COLO829 (cell line): Measurements from ENCODE around the gene JAZF1.

Source experiments
- DNase-seq: peaks from one replicate; pipeline ENCODE4 v3.0.0; 2012; ENCODE audit warnings: low spot score

Gene JAZF1

GRCh38 chr7:28180364-28181147 is at the start of gene JAZF1:
JAZF1 (minus strand) TSS chr7:28180795.
- no peak for DNase-seq

GRCh38 chr7:28230261-28230660 is 49.7 kb upstream of the JAZF1 start:
- DNase-seq: no peak

DNA sequence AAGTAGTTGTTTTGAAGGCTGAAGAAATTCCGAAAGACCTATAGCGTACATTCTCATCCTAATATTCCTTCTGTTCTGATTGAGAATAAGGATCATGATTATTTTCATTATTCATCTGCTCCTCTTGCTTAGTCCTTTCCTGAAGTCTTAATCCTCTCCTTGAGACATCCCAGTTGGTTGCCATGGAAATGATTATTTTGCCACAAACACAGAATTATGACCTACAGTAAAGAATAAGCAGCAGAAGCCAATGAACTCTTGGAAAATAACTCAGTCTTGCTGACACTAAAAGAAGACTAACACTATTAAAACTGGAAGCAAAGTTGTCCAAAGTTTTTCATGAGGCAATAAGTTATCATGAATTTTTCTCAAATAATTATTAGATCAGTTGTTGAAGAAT is 47.8 kb upstream of the JAZF1 start:
- no peak for DNase-seq

- DNase-seq: no peak
These were observed 45.4 kb upstream of the JAZF1 start for GRCh38 chr7:28226003-28226402.

DNA sequence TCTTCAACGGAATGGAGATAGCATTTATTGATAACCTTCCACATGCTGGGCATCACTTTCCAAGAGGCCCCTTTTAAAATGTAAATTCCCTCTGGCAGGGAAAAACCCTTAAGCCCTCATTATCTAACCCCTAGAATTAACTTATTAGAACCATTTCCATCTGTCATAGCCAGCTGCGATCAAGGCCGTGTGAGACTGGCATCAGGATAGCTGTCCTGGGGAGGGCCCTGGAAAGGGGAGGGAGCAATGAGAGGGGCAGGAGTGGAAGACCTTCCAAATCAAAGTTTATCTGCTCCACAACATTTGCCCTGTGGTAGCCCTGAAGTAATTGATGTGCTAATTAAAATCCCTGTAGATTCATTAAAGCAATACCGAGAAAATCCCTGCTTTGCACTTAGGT is 45.0 kb upstream of the JAZF1 start:
- DNase-seq: no peak

GRCh38 chr7:28224675-28225074 is 44.1 kb upstream of the JAZF1 start:
- DNase-seq: no peak

- DNase-seq: no peak
These were observed 43.6 kb upstream of the JAZF1 start for GRCh38 chr7:28224172-28224571.

- DNase-seq: no peak
These were observed 42.0 kb upstream of the JAZF1 start for GRCh38 chr7:28222636-28223035.

- no peak for DNase-seq
These were observed 39.2 kb upstream of the JAZF1 start for GRCh38 chr7:28219793-28220192.

DNA sequence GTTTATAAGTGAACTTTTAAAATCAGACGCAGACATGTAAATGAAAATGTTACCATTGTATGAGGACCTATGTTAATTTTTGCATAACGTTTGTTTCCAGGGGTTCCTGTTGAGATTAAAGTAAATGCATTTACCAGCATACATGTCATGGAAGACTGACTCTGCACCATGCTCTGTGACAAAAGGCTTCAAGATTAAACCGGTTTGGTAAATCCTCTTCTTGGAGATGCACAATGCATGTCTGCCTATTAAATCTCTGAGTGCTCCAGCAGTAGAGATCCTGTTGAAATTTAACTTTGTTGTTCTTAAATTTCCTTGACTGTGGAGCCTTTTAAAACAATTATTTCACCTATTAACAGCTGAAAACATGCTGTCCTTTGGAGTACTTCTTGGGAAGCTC is 36.5 kb upstream of the JAZF1 start:
- no peak for DNase-seq

DNA sequence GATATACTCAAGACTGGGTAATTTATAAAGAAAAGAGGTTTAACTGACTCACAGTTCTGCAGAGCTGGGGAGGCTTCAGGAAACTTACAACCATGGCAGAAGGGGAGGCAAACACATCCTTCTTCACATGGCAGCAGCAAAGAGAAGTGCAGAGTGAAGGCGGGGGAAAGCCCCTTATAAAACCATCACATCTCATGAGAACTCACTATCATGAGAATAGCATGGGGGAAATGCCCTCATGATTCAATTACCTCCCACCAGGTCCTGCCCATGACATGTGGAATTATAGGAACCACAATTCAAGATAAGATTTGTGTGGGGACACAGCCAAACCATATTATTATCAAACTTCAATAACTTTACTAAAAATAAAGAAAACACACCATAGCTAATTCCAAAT is 30.4 kb upstream of the JAZF1 start:
- no peak for DNase-seq

DNA sequence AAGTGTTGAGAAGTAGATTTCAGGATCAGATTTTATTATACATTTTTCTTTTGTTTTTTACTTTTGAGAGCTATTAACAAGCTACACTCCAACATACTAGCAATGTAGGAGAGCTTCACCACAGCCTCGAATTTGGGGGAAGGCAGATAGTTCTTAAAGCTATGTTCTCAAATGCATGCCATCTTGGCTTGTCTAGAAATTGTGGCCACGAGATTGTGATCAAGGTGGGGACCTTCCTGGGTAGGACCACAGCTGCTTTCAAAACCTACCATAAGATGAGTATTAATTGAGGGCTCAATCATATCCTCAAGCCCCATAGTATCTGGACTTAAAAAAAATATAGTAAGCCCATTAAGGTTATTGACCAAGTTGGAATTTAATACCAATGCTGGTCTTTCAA is 27.9 kb upstream of the JAZF1 start:
- no peak for DNase-seq

DNA sequence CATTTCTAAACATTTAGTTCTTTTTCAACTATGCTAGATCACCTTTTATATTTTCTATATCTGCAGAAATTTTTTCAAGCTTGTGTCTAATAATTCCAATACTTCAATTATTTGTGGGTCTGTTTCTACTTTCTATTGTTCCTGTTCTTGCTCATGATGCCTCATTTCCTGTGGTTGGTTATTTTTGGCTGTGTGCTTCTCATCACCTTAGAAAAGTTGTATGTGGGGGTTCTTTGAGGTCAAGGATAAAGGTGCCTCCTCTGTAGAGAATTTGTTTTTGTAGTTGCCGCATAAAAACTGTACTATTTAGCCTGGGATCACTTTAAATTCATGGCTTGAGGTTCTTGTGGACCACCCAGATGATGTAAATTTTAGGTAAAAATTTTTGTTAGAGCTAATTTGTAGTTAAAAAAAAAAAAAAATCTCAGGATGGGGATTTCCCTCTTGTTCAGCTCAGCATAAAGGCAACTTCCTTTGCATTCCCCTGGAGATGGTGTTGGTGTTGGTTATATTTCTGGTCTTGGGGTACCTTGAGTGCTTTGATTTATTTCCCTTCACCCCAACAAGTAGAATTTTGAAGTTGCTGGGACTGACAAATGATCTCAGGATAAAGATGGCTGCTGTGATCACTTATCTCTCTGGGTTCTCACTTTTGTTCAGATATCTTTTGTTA is 27.0 kb upstream of the JAZF1 start:
- DNase-seq: no peak

GRCh38 chr7:28205506-28205905 is 24.9 kb upstream of the JAZF1 start:
- no peak for DNase-seq

DNA sequence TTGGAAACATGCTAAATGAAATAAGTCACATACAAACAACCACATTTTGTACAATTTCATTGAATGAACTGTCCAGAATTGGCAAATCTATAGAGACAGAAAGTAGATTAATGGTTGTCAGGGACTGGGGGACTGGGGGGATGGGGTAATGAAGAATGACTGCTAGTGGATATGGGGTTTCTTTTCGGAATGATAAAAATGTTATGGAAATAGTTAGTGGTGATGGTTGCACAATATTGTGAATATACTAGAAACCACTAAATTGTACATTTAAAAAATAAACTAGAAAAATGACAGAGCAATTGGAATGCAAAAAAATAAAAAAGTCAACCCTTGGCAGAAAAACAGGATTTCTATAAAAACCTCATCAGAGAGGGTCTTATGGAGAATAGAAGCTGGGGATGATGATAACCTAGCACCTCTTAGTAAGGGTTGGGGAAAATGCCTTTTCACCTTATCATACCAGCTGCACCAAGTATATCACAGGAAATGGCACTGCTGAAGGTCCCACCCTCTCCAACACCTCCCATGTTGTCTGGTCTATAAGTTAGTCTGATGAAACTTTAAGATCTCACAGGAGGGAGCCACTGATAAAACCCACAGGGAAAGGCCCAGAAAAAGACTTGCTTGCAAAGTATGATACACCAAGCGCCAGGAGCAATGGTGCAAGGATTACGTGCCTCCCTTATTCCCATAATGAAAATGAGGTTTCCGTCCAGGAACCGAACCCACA is 23.1 kb upstream of the JAZF1 start:
- no peak for DNase-seq

- DNase-seq: no peak
These were observed 21.6 kb upstream of the JAZF1 start for GRCh38 chr7:28202222-28202621.

- no peak for DNase-seq
These were observed 20.5 kb upstream of the JAZF1 start for GRCh38 chr7:28201131-28201530.

- DNase-seq: no peak
These were observed 20.0 kb upstream of the JAZF1 start for GRCh38 chr7:28200598-28200997.

DNA sequence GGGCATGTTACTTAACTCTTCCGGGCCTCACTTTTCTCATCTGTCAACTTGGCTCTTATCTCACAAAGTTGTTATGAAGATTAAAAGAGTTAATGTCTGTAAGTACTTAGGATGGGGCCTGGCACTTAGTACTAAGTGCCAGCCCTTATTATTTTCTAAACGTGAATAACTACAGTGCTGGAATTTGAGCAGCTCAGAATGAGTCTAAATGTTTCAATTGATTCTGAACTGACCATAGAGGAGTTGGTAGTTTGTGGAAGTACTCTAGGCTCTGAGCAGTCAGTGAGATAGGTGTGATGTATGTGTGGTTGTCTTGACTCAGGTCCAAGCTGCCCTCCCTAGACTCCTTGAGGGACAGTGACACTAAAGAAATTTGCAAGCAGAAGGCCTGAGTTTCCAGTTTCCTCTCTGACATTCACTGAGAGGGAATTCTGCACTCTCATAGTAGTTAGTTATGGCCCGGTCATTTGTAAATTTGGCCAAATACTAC is 18.5 kb upstream of the JAZF1 start:
- DNase-seq: no peak

- DNase-seq: no peak
These were observed 15.5 kb upstream of the JAZF1 start for GRCh38 chr7:28195910-28196620.

GRCh38 chr7:28192786-28193585 is 12.4 kb upstream of the JAZF1 start:
- DNase-seq: no peak
